ENCODE data around the gene KRT71.

The KRT71 gene

GRCh38 chr12:52534482-52534881 lies 18.5 kb downstream of the KRT71 start:
- DNase-seq: no peak

- no peak for DNase-seq
Observed at GRCh38 chr12:52533686-52534470, 19.1 kb downstream of the KRT71 start.

GRCh38 chr12:52532636-52533035 lies 20.3 kb downstream of the KRT71 start:
- no peak for DNase-seq

- DNase-seq: no peak
Observed at GRCh38 chr12:52531566-52532300, 21.2 kb downstream of the KRT71 start.

- no peak for DNase-seq
Observed at GRCh38 chr12:52530905-52531304, 22.0 kb downstream of the KRT71 start.

- no peak for DNase-seq
Observed at GRCh38 chr12:52530366-52530765, 22.6 kb downstream of the KRT71 start.

- no peak for DNase-seq
Observed at GRCh38 chr12:52529846-52530245, 23.1 kb downstream of the KRT71 start.

- DNase-seq: no peak
Observed at GRCh38 chr12:52529417-52529816, 23.5 kb downstream of the KRT71 start.

GRCh38 chr12:52528641-52529143 lies 24.3 kb downstream of the KRT71 start:
- DNase-seq: no peak

- DNase-seq: no peak
Observed at GRCh38 chr12:52527121-52527800, 25.7 kb downstream of the KRT71 start.

GRCh38 chr12:52526511-52526951 lies 26.4 kb downstream of the KRT71 start:
- no peak for DNase-seq

- no peak for DNase-seq
Observed at GRCh38 chr12:52525661-52526499, 27.1 kb downstream of the KRT71 start.

GRCh38 chr12:52524898-52525591 lies 27.9 kb downstream of the KRT71 start:
- DNase-seq: no peak

- DNase-seq: no peak
Observed at GRCh38 chr12:52524241-52524897, 28.6 kb downstream of the KRT71 start.

GRCh38 chr12:52523824-52524223 lies 29.1 kb downstream of the KRT71 start:
- no peak for DNase-seq

GRCh38 chr12:52522346-52523011 lies 30.5 kb downstream of the KRT71 start:
- DNase-seq: no peak

GRCh38 chr12:52521568-52522266 lies 31.2 kb downstream of the KRT71 start:
- no peak for DNase-seq

- DNase-seq: no peak
Observed at GRCh38 chr12:52521175-52521567, 31.8 kb downstream of the KRT71 start.

- DNase-seq: no peak
Observed at GRCh38 chr12:52519826-52520662, 32.9 kb downstream of the KRT71 start, which contains the start of gene KRT5. Gene KRT5, minus strand, starts transcription at chr12:52520394. Its CDS starts 98 bp downstream, at chr12:52520296.

Data from amniotic stem cell (primary cell).